ENCODE results near the gene PIGU. TPM values are rescaled to one million over a fixed set of nuclear protein-coding genes. Genes with fewer than 3 reads are reported as not detected.

The PIGU gene
- total and polyA plus RNA-seq, 8 donors = 0.45 to 21.3 (median 10.3) TPM

DNA sequence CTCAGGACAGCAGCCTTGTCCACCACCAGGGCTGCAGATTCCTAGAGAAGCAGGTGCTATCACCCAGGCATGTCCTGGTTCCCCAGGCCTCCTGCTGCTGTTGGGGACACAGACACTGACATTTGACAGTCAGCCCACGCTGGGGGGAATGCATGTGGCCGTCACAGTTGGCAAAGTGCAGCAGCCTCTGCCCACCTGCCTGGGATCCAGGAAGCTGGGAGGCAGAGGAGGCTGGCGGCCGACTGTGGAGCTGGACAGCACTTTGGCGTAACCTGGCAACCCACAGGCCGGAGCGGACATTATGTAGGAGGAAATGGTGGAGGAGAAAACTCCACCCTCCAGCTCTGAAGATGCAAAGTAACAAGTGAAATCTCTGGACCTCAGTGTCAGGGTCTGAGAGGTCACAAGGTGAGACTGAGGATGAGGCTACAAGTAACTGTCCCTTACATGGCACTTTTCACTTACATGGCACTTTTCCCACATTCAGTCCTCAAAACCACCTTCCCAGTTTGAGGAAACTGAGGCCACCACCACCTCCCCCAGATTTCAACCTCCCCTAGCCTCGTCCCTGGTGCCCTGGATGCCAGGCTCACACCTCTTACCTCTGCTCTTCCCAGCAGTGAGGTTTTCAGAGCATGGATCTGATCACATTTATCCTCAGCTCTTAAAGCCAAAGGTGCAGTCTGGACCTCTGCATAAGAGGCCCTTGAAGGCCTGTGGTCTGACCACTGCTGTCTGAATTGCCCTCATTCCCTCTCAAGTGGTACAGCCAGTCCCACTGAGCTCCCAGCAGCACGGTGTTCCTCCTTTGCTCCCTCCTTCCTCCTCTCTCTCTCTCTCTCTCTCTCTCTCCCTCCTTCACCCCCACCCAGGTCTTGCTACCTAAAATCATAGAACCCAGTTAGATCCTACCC is 109.7 kb downstream of the PIGU start:
- 85 to 92% (median 88%) methylated on average over 7 to 9 of the region's 9 CpGs for WGBS, 5 donors
- no peak for TF ChIP-seq POLR2A (IDR thresholded peaks at IDR 0.05)
- TF ChIP-seq, protein P1, sequence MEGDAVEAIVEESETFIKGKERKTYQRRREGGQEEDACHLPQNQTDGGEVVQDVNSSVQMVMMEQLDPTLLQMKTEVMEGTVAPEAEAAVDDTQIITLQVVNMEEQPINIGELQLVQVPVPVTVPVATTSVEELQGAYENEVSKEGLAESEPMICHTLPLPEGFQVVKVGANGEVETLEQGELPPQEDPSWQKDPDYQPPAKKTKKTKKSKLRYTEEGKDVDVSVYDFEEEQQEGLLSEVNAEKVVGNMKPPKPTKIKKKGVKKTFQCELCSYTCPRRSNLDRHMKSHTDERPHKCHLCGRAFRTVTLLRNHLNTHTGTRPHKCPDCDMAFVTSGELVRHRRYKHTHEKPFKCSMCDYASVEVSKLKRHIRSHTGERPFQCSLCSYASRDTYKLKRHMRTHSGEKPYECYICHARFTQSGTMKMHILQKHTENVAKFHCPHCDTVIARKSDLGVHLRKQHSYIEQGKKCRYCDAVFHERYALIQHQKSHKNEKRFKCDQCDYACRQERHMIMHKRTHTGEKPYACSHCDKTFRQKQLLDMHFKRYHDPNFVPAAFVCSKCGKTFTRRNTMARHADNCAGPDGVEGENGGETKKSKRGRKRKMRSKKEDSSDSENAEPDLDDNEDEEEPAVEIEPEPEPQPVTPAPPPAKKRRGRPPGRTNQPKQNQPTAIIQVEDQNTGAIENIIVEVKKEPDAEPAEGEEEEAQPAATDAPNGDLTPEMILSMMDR (IDR thresholded peaks at IDR 0.05) = no peak
- no peak for TF ChIP-seq POLR2AphosphoS5 (IDR thresholded peaks at IDR 0.05)
- TF ChIP-seq EP300 (IDR thresholded peaks at IDR 0.05) = no peak
- Histone ChIP-seq H3K9me3 (no peaks in the 10 kb centered on the region), H3K4me1 (peaks cover 0 to 4% (median 0%) of the 10 kb centered on the region in 4 donors), H3K36me3 (peaks cover 0 to 57% (median 29%) of the 10 kb centered on the region in 4 donors), H3K4me3 (no peak overlapping the region), H3K27ac (no peak overlapping the region), H3K27me3 (no peaks in the 10 kb centered on the region)
- DNase-seq = peak in 1 of 2 donors; percentile 32
- intact Hi-C loops (cut with DNase I; ENCODE audit: low total_unique reads) = no loop called here

DNA sequence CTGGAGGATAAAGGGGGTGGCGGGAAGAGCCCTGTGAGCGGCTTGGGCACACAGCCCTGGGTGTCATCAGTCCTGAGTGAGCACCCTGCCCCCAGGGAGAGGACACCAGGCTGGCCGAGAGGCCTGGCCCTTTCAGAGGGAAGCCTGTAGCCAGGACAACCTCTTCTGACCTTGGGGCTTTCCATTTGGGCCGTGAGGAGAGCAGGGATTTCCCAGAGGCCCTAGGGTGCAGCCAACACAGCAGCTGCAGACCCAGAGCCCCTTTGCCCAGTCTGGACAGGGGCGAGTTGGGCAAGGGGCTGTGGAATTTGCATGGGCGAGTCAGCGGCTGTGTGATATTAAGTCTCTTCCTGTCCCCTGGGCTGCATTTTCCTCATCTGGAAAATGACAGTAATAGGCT is 112.1 kb downstream of the PIGU start:
- H3K36me3 ChIP-seq = peaks cover 0 to 45% (median 20%) of the 10 kb centered on the region in 4 donors
- H3K4me1 ChIP-seq = peaks cover 0 to 4% (median 1%) of the 10 kb centered on the region in 4 donors
- 64 to 83% (median 73%) methylated on average over 7 of the region's 7 CpGs for WGBS, 5 donors
- H3K9me3 ChIP-seq = no peaks in the 10 kb centered on the region
- H3K27me3 ChIP-seq = no peaks in the 10 kb centered on the region
- H3K4me3 ChIP-seq = no peak overlapping the region
- TF ChIP-seq POLR2A (IDR thresholded peaks at IDR 0.05) (no peak), EP300 (IDR thresholded peaks at IDR 0.05) (no peak), POLR2AphosphoS5 (IDR thresholded peaks at IDR 0.05) (no peak)
- TF ChIP-seq, protein P1 (IDR thresholded peaks at IDR 0.05) = no peak
- H3K27ac ChIP-seq = no peak overlapping the region
- intact Hi-C loops (cut with DNase I; ENCODE audit: low total_unique reads) = no loop called here
- DNase-seq = no peak

DNA sequence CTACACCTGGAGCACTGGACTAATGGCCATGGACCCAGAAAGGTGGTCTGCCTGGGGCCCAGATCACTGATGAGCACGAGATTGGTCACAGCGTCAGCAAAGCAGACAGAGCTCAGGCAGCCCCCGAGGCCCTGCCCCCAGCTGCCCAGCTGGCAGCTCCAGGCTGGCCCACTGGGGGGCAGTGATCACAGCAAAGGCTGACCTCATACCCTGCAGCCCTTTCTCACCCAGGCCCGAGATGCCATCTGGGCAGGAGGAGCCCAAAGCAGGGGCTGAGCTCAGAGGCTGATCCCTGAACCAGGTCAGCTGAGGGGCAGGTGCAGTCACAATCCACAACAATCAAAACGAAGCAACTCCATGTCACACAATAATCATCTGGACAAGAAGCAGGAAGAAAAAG is 114.3 kb downstream of the PIGU start:
- WGBS, 5 donors = 51 to 66% (median 62%) methylated on average over 4 to 5 of the region's 5 CpGs
- Histone ChIP-seq H3K4me3 (no peak overlapping the region), H3K36me3 (peaks cover 0 to 32% (median 8%) of the 10 kb centered on the region in 4 donors), H3K4me1 (peaks cover 10 to 19% (median 15%) of the 10 kb centered on the region in 4 donors), H3K27ac (no peak overlapping the region), H3K27me3 (no peaks in the 10 kb centered on the region), H3K9me3 (no peaks in the 10 kb centered on the region)
- DNase-seq = peak in 1 of 2 donors; percentile 54
- TF ChIP-seq EP300 (IDR thresholded peaks at IDR 0.05) (no peak), POLR2AphosphoS5 (IDR thresholded peaks at IDR 0.05) (no peak), POLR2A (IDR thresholded peaks at IDR 0.05) (no peak)
- TF ChIP-seq, protein P1 (IDR thresholded peaks at IDR 0.05) = peak in 2 of 7 experiments; percentile 7 to 22
- intact Hi-C loops (cut with DNase I; ENCODE audit: low total_unique reads) = no loop called here

DNA sequence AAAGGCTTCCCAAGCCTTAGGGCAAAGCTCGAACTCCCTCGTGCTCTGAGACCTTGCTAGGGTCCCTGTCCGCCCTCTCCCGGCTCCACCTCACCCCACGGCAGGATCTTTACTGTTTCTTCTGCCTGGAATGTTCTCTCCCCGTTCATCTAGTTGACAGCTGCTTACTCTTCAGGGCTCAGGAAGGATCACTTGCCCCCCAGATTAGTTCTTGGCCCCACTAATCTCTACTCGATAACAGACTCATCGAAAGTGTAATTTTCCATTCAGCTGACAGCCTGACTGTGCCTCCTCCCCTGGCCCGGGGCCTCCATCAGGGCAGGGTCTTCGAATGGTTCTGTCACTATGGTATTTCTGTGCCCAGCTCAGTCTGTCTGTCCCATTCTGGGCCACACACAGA is 115.2 kb downstream of the PIGU start:
- Histone ChIP-seq H3K27me3 (no peaks in the 10 kb centered on the region), H3K4me1 (peaks cover 10 to 24% (median 18%) of the 10 kb centered on the region in 4 donors), H3K4me3 (no peak overlapping the region), H3K27ac (peak overlapping the region in 2 of 5 donors; percentile 20 to 97), H3K9me3 (no peaks in the 10 kb centered on the region), H3K36me3 (peaks cover 0 to 22% (median under 1%) of the 10 kb centered on the region in 4 donors)
- intact Hi-C loops (cut with DNase I; ENCODE audit: low total_unique reads) = no loop called here
- 68 to 74% (median 72%) methylated on average over 10 of the region's 10 CpGs for WGBS, 5 donors
- TF ChIP-seq POLR2A (IDR thresholded peaks at IDR 0.05) (no peak), POLR2AphosphoS5 (IDR thresholded peaks at IDR 0.05) (no peak), EP300 (IDR thresholded peaks at IDR 0.05) (no peak)
- TF ChIP-seq, protein P1 (IDR thresholded peaks at IDR 0.05) = no peak
- no peak for DNase-seq

All from stomach (tissue), 9 donors.